HG03097 (cell line): ENCODE results near the gene MCOLN1.

ENCODE experiments used
- ATAC-seq: cut with Tn5 transposase; IDR thresholded peaks from one replicate; pipeline ENCODE4 v1.9.1; 2021; ENCODE audit not compliant: unreplicated experiment, low FRiP score

The MCOLN1 gene

GRCh38 chr19:7522072-7522922 is at the start of gene MCOLN1:
TSS of gene MCOLN1 (plus strand) at chr19:7522624. CDS start at chr19:7522751, 127 bp downstream.
- ATAC-seq = peak; percentile 78

GRCh38 chr19:7475665-7476064 is 46.8 kb upstream of the MCOLN1 start:
- ATAC-seq = no peak

GRCh38 chr19:7476241-7476640 is 46.2 kb upstream of the MCOLN1 start:
- no peak for ATAC-seq

- no peak for ATAC-seq
Observed at GRCh38 chr19:7476777-7477494, 45.5 kb upstream of the MCOLN1 start.

- no peak for ATAC-seq
Observed at GRCh38 chr19:7477758-7478157, 44.7 kb upstream of the MCOLN1 start.

GRCh38 chr19:7478173-7478842 is 44.1 kb upstream of the MCOLN1 start:
- no peak for ATAC-seq

GRCh38 chr19:7478843-7479227 is 43.6 kb upstream of the MCOLN1 start:
- ATAC-seq = no peak

- no peak for ATAC-seq
Observed at GRCh38 chr19:7480222-7480969, 42.0 kb upstream of the MCOLN1 start.

- no peak for ATAC-seq
Observed at GRCh38 chr19:7480970-7481255, 41.5 kb upstream of the MCOLN1 start.

- ATAC-seq = no peak
Observed at GRCh38 chr19:7482584-7483439, 39.6 kb upstream of the MCOLN1 start.

- ATAC-seq = no peak
Observed at GRCh38 chr19:7483720-7484201, 38.7 kb upstream of the MCOLN1 start.

- ATAC-seq = no peak
Observed at GRCh38 chr19:7486923-7487322, 35.5 kb upstream of the MCOLN1 start.

- peak; percentile 64 for ATAC-seq
Observed at GRCh38 chr19:7488736-7489353, 33.6 kb upstream of the MCOLN1 start, which contains the start of gene PEX11G. TSS of gene PEX11G (minus strand) at chr19:7489035. CDS start at chr19:7489010, 25 bp downstream.

- no peak for ATAC-seq
Observed at GRCh38 chr19:7489609-7490044, 32.8 kb upstream of the MCOLN1 start.

- no peak for ATAC-seq
Observed at GRCh38 chr19:7492142-7492541, 30.3 kb upstream of the MCOLN1 start.

- ATAC-seq = no peak
Observed at GRCh38 chr19:7492558-7492957, 29.9 kb upstream of the MCOLN1 start.

GRCh38 chr19:7494416-7495098 is 27.9 kb upstream of the MCOLN1 start:
- ATAC-seq = no peak

- ATAC-seq = no peak
Observed at GRCh38 chr19:7497292-7497691, 25.1 kb upstream of the MCOLN1 start.
